SK-N-SH (cell line): ENCODE results near the gene EEF1A2. TPM values are rescaled to one million over a fixed set of nuclear protein-coding genes. Genes with fewer than 3 reads are reported as not detected.

Experiments
- CTCF ChIA-PET: fragments of 300-600, 350-600 bp; formaldehyde crosslinking; extraction: SDS; loops from one replicate; lab custom pipeline; 2021; lab: Yijun Ruan, JAX
- POLR2A ChIA-PET: fragments of 350-600 bp; sonication (Branson Sonifier 250); formaldehyde crosslinking; extraction: SDS; loops from one replicate; lab custom pipeline; 2020; ENCODE audit warnings: antibody characterized with exemption, inconsistent platforms; lab: Yijun Ruan, JAX
- DNase-seq: peaks from one replicate; pipeline ENCODE4 v3.0.0; 2012
- H2AFZ ChIP-seq: fragments of 200-600 bp; sonication (generic); 2 replicates; pipeline ENCODE4 v1.8.1; 2016; ENCODE audit warnings: antibody characterized with exemption, mild to moderate bottlenecking, low read depth
- H3F3A ChIP-seq: fragments of 200-600 bp; sonication (generic); replicated peaks from 2 replicates; pipeline ENCODE3; 2016; ENCODE audit warnings: antibody characterized with exemption, mild to moderate bottlenecking; ENCODE audit not compliant: insufficient read depth
- H3K27ac ChIP-seq, 2 experiments: fragments of 200-500 bp in 1 of 2; fragments of 200-600 bp in 1 of 2; sonication (Bioruptor generic) in 1 of 2; sonication (generic), shearing (Covaris generic) in 1 of 2; 2 replicates each; pipeline versions ENCODE4 v1.5.1 to v1.6.1; 2014 to 2016; ENCODE audit warnings: low read depth in 2 of 2, inconsistent platforms in 1 of 2, low read length in 1 of 2, mild to moderate bottlenecking in 1 of 2, mixed read lengths in 1 of 2
- H3K27me3 ChIP-seq: fragments of 200-600 bp; sonication (generic), shearing (Covaris generic); 2 replicates; pipeline ENCODE4 v1.6.1; 2016; ENCODE audit warnings: mixed run types; ENCODE audit not compliant: insufficient read depth
- H3K36me3 ChIP-seq, 2 experiments: fragments of 200-500 bp in 1 of 2; fragments of 200-600 bp in 1 of 2; sonication (Bioruptor generic) in 1 of 2; sonication (generic) in 1 of 2; replicated peaks in 1 of 2; 2 replicates each; pipeline versions ENCODE3 to v1.5.1; 2014 to 2016; ENCODE audit warnings: low read length in 1 of 2, mild to moderate bottlenecking in 1 of 2; ENCODE audit not compliant: insufficient read depth in 2 of 2, control insufficient read depth in 1 of 2
- H3K4me1 ChIP-seq, 2 experiments: fragments of 200-500 bp in 1 of 2; fragments of 200-600 bp in 1 of 2; sonication (Bioruptor generic) in 1 of 2; sonication (generic), shearing (Covaris generic) in 1 of 2; 2 replicates each; pipeline versions ENCODE4 v1.5.1 to v1.6.1; 2014 to 2016; ENCODE audit warnings: low read depth in 1 of 2, low read length in 1 of 2, mixed run types in 1 of 2; ENCODE audit not compliant: insufficient read depth in 2 of 2, control insufficient read depth in 1 of 2
- H3K4me2 ChIP-seq: fragments of 200-600 bp; sonication (generic), shearing (Covaris generic); 2 replicates; pipeline ENCODE4 v1.6.1; 2017; ENCODE audit warnings: mixed run types
- H3K4me3 ChIP-seq, 2 experiments: fragments of 200-500 bp in 1 of 2; fragments of 200-600 bp in 1 of 2; sonication (Bioruptor generic) in 1 of 2; sonication (generic), shearing (Covaris generic) in 1 of 2; 2 replicates each; pipeline versions ENCODE4 v1.5.1 to v1.8.1; 2014 to 2016; ENCODE audit warnings: low read depth in 2 of 2, inconsistent platforms in 1 of 2, low read length in 1 of 2, mild to moderate bottlenecking in 1 of 2, mixed read lengths in 1 of 2, moderate library complexity in 1 of 2
- H3K79me2 ChIP-seq: fragments of 200-600 bp; sonication (generic); 2 replicates; pipeline ENCODE4 v1.8.1; 2017; ENCODE audit warnings: mild to moderate bottlenecking; ENCODE audit not compliant: insufficient read depth
- H3K9ac ChIP-seq: fragments of 200-600 bp; sonication (generic); 2 replicates; pipeline ENCODE4 v1.6.1; 2017; ENCODE audit warnings: mixed run types
- H3K9me2 ChIP-seq: fragments of 200-600 bp; sonication (generic); 2 replicates; pipeline ENCODE4 v1.6.1; 2017; ENCODE audit warnings: mixed run types
- H3K9me3 ChIP-seq: fragments of 200-600 bp; sonication (generic); 2 replicates; pipeline ENCODE4 v1.6.1; 2017; ENCODE audit warnings: mixed run types, mild to moderate bottlenecking, moderate library complexity
- H4K20me1 ChIP-seq: fragments of 200-600 bp; sonication (generic); 2 replicates; pipeline ENCODE4 v1.6.1; 2017; ENCODE audit warnings: mild to moderate bottlenecking, mixed run types; ENCODE audit not compliant: insufficient read depth
- CTCF ChIP-seq: fragments of 200-600 bp; sonication (generic); IDR thresholded peaks from 2 replicates; pipeline ENCODE4 v1.6.1; 2017; ENCODE audit warnings: antibody characterized with exemption, mild to moderate bottlenecking, moderate library complexity
- ELF1 ChIP-seq: IDR thresholded peaks from 2 replicates; pipeline ENCODE4 v1.4.0; 2012
- EP300 ChIP-seq, 2 experiments: IDR thresholded peaks; 2 replicates each; pipeline versions ENCODE4 v1.4.0 to v1.6.1; 2012; ENCODE audit warnings: borderline replicate concordance in 1 of 2, low read depth in 1 of 2, low read length in 1 of 2
- EZH2phosphoT487 ChIP-seq: fragments of 200-600 bp; sonication (generic); IDR thresholded peaks from 2 replicates; pipeline ENCODE4 v1.6.1; 2017; ENCODE audit warnings: low read depth, mixed run types, mild to moderate bottlenecking, antibody characterized with exemption, moderate library complexity, borderline replicate concordance
- FOSL2 ChIP-seq: IDR thresholded peaks from 2 replicates; pipeline ENCODE4 v1.4.0; 2012; ENCODE audit warnings: low read depth, mild to moderate bottlenecking, moderate library complexity, borderline replicate concordance
- FOXM1 ChIP-seq: IDR thresholded peaks from 2 replicates; pipeline ENCODE4 v1.4.0; 2012; ENCODE audit warnings: low read depth, mild to moderate bottlenecking
- GABPA ChIP-seq: IDR thresholded peaks from 2 replicates; pipeline ENCODE4 v1.4.0; 2012; ENCODE audit warnings: low read depth, mild to moderate bottlenecking
- JUND ChIP-seq: IDR thresholded peaks from 2 replicates; pipeline ENCODE4 v1.4.0; 2012
- MAX ChIP-seq: IDR thresholded peaks from 2 replicates; pipeline ENCODE4 v1.4.0; 2012; ENCODE audit warnings: low read depth
- MEF2A ChIP-seq: IDR thresholded peaks from 2 replicates; pipeline ENCODE4 v1.4.0; 2012; ENCODE audit warnings: low read depth, borderline replicate concordance
- MXI1 ChIP-seq: IDR thresholded peaks from 2 replicates; pipeline ENCODE4 v1.6.1; 2012; ENCODE audit warnings: mild to moderate bottlenecking, low read depth, low read length, improper control_type of control experiment
- NFIC ChIP-seq: IDR thresholded peaks from 2 replicates; pipeline ENCODE4 v1.4.0; 2012; ENCODE audit warnings: borderline replicate concordance
- NRF1 ChIP-seq: IDR thresholded peaks from 2 replicates; pipeline ENCODE4 v1.6.1; 2012; ENCODE audit warnings: low read depth, mild to moderate bottlenecking, low read length
- RAD21 ChIP-seq: IDR thresholded peaks from 2 replicates; pipeline ENCODE4 v1.6.1; 2012; ENCODE audit warnings: mild to moderate bottlenecking, low read length
- RCOR1 ChIP-seq: fragments of 150-350 bp; IDR thresholded peaks from 2 replicates; pipeline ENCODE4 v1.6.1; 2017; ENCODE audit warnings: antibody characterized with exemption, low read length
- SMC3 ChIP-seq: IDR thresholded peaks from 2 replicates; pipeline ENCODE4 v1.6.1; 2012; ENCODE audit warnings: low read depth, low read length, improper control_type of control experiment
- TAF1 ChIP-seq: IDR thresholded peaks from 2 replicates; pipeline ENCODE4 v1.6.1; 2012; ENCODE audit warnings: low read depth, mild to moderate bottlenecking, low read length, moderate library complexity, borderline replicate concordance
- TCF12 ChIP-seq: IDR thresholded peaks from 2 replicates; pipeline ENCODE4 v1.4.0; 2012
- ZBTB33 ChIP-seq: IDR thresholded peaks from 2 replicates; pipeline ENCODE4 v1.4.0; 2012; ENCODE audit warnings: low read depth, borderline replicate concordance
- WGBS: methylation state at CpG from one replicate; pipeline ENCODE4 v1.1.6; 2017; ENCODE audit warnings: low lambda C conversion rate; 5-methylcytosine and 5-hydroxymethylcytosine counted together
- polyA plus RNA-seq, 3 experiments: library from polyadenylated mRNA; depleted of rRNA; stranded (reverse); fragments of >200 nt; gene quantifications; 2 replicates each; pipeline ENCODE4 v1.2.3, GENCODE V29; 2012
- TF ChIP-seq, protein P1 (sequence below): fragments of 150-350 bp; IDR thresholded peaks from 2 replicates; pipeline ENCODE4 v1.6.1; 2017; ENCODE audit warnings: antibody characterized with exemption, low read length, low read depth, borderline replicate concordance
- TF ChIP-seq, protein P2 (sequence below): IDR thresholded peaks from 2 replicates; pipeline ENCODE4; 2012

EEF1A2 gene
- polyA plus RNA-seq, 1 of the 3 experiments (the other 2 are of a cell fraction) = 16.5 TPM

GRCh38 chr20:63447320-63447719 lies 51.6 kb downstream of the EEF1A2 start (continued):
- TF ChIP-seq, protein P1, sequence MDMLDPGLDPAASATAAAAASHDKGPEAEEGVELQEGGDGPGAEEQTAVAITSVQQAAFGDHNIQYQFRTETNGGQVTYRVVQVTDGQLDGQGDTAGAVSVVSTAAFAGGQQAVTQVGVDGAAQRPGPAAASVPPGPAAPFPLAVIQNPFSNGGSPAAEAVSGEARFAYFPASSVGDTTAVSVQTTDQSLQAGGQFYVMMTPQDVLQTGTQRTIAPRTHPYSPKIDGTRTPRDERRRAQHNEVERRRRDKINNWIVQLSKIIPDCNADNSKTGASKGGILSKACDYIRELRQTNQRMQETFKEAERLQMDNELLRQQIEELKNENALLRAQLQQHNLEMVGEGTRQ = no peak
- TF ChIP-seq MEF2A (no peak), EZH2phosphoT487 (no peak), ELF1 (no peak), NRF1 (no peak), MAX (no peak)
- TF ChIP-seq, protein P2, sequence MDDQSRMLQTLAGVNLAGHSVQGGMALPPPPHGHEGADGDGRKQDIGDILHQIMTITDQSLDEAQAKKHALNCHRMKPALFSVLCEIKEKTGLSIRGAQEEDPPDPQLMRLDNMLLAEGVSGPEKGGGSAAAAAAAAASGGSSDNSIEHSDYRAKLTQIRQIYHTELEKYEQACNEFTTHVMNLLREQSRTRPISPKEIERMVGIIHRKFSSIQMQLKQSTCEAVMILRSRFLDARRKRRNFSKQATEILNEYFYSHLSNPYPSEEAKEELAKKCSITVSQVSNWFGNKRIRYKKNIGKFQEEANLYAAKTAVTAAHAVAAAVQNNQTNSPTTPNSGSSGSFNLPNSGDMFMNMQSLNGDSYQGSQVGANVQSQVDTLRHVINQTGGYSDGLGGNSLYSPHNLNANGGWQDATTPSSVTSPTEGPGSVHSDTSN = no peak

GRCh38 chr20:63446216-63447024 lies 52.5 kb downstream of the EEF1A2 start:
- Histone ChIP-seq H3K4me1 (peaks cover 0 to 52% of the 10 kb centered on the region in 2 experiments; a peak in 1 of 4 replicates), H3K9me2 (no peaks in the 10 kb centered on the region), H3K9ac (no peak overlapping the region), H3K79me2 (no peaks in the 10 kb centered on the region), H3K36me3 (no peaks in the 10 kb centered on the region), H3K4me2 (no peak overlapping the region), H4K20me1 (no peaks in the 10 kb centered on the region), H3K9me3 (no peaks in the 10 kb centered on the region), H3K27me3 (no peaks in the 10 kb centered on the region), H3K4me3 (no peak overlapping the region), H3K27ac (peak overlapping the region in 1 of 2 experiments; percentile 60; a peak in 1 of 4 replicates), H2AFZ (no peak overlapping the region), H3F3A (no peaks in the 10 kb centered on the region)
- ChIA-PET POLR2A (interaction anchor here (1.6 kb wide), 1 partner anchor 74 kb away, joined by 4 read pairs; no protein-coding TSS in a partner anchor), CTCF (interaction anchor here (0.7 to 2.5 kb wide), 3 partner anchors 12 to 65 kb away, joined by 3 to 7 read pairs (median 6); no protein-coding TSS in a partner anchor)
- no peak for TF ChIP-seq RCOR1
- TF ChIP-seq JUND = no peak
- TF ChIP-seq MXI1 = no peak
- TF ChIP-seq SMC3 = no peak
- no peak for TF ChIP-seq GABPA
- TF ChIP-seq TAF1 = no peak
- TF ChIP-seq TCF12 = no peak
- TF ChIP-seq FOSL2 = no peak
- no peak for TF ChIP-seq EZH2phosphoT487
- TF ChIP-seq, protein P1 = no peak
- TF ChIP-seq CTCF = no peak
- no peak for TF ChIP-seq EP300 (IDR thresholded peaks at IDR 0.05; ENCODE audit: borderline replicate concordance in 1 of 2, low read depth in 1 of 2, low read length in 1 of 2)
- TF ChIP-seq NFIC = no peak
- TF ChIP-seq MEF2A = no peak
- no peak for TF ChIP-seq RAD21
- TF ChIP-seq ZBTB33 = no peak
- no peak for TF ChIP-seq MAX
- no peak for TF ChIP-seq FOXM1
- TF ChIP-seq, protein P2 = no peak
- WGBS = 43% methylated on average over 13 of the region's 31 CpGs
- peak; percentile 78 for DNase-seq
